Right kidney (tissue), 1 donor: Measurements from ENCODE around the gene LIPC.
A peak's percentile ranks its signal among the peaks of the same experiment; 100 is the strongest.

Experiments
- DNase-seq: peaks from one replicate; pipeline ENCODE4 v3.0.0-alpha.2; 2016

Gene LIPC

GRCh38 chr15:58405865-58406264, 25.9 kb upstream of the LIPC start:
- DNase-seq = no peak

- DNase-seq = no peak
Observed at GRCh38 chr15:58406811-58407210, 25.0 kb upstream of the LIPC start.

- no peak for DNase-seq
Observed at GRCh38 chr15:58407236-58407775, 24.5 kb upstream of the LIPC start.

GRCh38 chr15:58407778-58408177, 24.0 kb upstream of the LIPC start:
- DNase-seq = no peak

- no peak for DNase-seq
Observed at GRCh38 chr15:58409861-58410260, 21.9 kb upstream of the LIPC start.

GRCh38 chr15:58410353-58410752, 21.4 kb upstream of the LIPC start:
- peak; percentile 42 for DNase-seq

GRCh38 chr15:58413253-58413652, 18.5 kb upstream of the LIPC start:
- no peak for DNase-seq

- DNase-seq = no peak
Observed at GRCh38 chr15:58415636-58416035, 16.2 kb upstream of the LIPC start.

GRCh38 chr15:58416963-58417362, 14.8 kb upstream of the LIPC start:
- no peak for DNase-seq

GRCh38 chr15:58418135-58418534, 13.7 kb upstream of the LIPC start:
- no peak for DNase-seq

GRCh38 chr15:58419803-58420524, 11.8 kb upstream of the LIPC start:
- no peak for DNase-seq

GRCh38 chr15:58420579-58421043, 11.2 kb upstream of the LIPC start:
- no peak for DNase-seq

- DNase-seq = no peak
Observed at GRCh38 chr15:58423205-58423604, 8.6 kb upstream of the LIPC start.

- DNase-seq = no peak
Observed at GRCh38 chr15:58423831-58424608, 7.8 kb upstream of the LIPC start.

GRCh38 chr15:58424722-58425121, 7.1 kb upstream of the LIPC start:
- no peak for DNase-seq

- no peak for DNase-seq
Observed at GRCh38 chr15:58425185-58425584, 6.6 kb upstream of the LIPC start.

- no peak for DNase-seq
Observed at GRCh38 chr15:58425834-58426233, 6.0 kb upstream of the LIPC start.

- DNase-seq = no peak
Observed at GRCh38 chr15:58426501-58426900, 5.3 kb upstream of the LIPC start.

GRCh38 chr15:58427987-58428386, 3.8 kb upstream of the LIPC start:
- no peak for DNase-seq

GRCh38 chr15:58430224-58430787, 1.5 kb upstream of the LIPC start:
- no peak for DNase-seq

- DNase-seq = no peak
Observed at GRCh38 chr15:58432401-58432800, 610 bp downstream of the LIPC start.

- no peak for DNase-seq
Observed at GRCh38 chr15:58433597-58434333, 2.0 kb downstream of the LIPC start.
